C4-2B (cell line): ENCODE measurements around the gene BMPR1B.

ENCODE experiments used
- H3K27ac ChIP-seq: fragments of 450-650 bp; 2 replicates; pipeline ENCODE4 v1.5.1; 2017
- CTCF ChIP-seq: fragments of 450-650 bp; conservative IDR thresholded peaks from 2 replicates; pipeline ENCODE4 v1.5.1; 2017; ENCODE audit warnings: mild to moderate bottlenecking
- ZFX ChIP-seq: fragments of 450-650 bp; IDR thresholded peaks from 2 replicates; pipeline ENCODE4 v1.6.1; 2017

BMPR1B gene

DNA sequence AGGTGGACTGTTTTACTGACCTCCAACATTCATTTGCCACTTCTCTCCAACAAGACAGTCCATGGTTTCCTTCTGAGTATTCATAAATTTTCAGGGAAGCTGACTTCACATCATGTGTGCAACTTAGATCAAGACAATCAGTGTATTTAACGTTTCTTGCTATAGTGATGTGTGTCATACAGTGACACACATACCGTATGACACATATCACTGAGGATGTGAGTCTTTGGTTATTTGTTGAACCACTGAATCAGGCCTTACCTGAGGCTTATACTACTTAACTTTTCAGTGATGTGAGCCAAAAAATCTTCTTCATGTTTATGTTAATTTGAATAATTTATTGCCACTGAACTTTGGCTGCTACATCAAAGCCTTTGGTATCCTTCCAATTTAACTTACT, 166.8 kb downstream of the BMPR1B start:
- TF ChIP-seq CTCF (no peak), ZFX (no peak)

DNA sequence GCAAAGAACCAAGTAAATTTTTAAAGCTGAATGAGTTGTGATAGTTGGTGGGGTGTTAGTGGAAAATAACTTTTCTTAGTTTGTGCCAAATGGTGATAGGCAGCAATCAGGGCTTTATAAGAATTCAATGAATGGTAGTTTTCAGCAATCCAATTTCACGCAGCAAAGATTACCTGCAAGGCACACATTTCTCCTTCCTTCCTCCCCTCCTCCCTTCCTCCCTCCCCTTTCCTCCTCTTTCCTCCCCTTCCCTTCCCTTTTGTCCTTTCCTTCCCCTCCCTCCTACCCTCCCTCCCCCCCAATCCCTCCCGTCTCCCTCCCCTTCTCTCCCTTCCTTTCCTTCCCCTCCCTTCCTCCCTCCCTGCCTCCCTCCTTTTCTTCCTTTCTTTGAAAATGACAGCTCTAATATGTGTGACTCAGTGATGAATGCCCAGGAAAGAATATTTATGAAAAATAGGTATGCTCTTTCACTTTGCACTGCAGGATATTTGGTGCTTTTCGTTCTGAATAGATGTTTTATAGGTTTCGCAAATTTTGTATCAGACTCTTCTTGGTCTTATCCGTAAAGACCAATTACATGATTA, 168.1 kb downstream of the BMPR1B start:
- H3K27ac ChIP-seq, result no peak overlapping the region

More for the DNA sequence above, 166.8 kb downstream of the BMPR1B start:
- H3K27ac ChIP-seq, result no peak overlapping the region

GRCh38 chr4:94926936-94927335, 169.2 kb downstream of the BMPR1B start:
- H3K27ac ChIP-seq, result no peak overlapping the region
- TF ChIP-seq ZFX (no peak), CTCF (no peak)

More for the DNA sequence above, 168.1 kb downstream of the BMPR1B start:
- TF ChIP-seq CTCF (no peak), ZFX (no peak)

DNA sequence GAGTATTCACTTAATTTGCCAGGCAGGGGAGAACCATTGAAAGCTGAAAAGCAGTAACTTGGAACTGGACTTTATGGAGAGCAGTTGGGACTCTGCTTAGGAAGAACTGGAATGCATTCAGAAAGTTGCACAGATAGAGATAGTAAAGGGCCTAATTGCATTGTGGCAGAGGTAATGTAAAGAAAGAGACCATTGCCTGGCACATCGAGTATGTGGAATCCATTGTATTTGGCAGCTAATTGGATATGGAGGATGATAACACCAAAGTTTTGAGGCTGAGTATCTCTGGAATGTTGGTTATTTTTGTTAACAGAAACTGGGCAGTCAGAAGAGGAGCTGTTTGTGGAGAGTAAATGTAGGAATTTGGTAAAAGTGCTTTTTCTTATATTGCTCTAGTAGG, 169.9 kb downstream of the BMPR1B start:
- no peak overlapping the region for H3K27ac ChIP-seq
- TF ChIP-seq ZFX, result no peak
- TF ChIP-seq CTCF, result no peak

GRCh38 chr4:94929696-94930095, 171.9 kb downstream of the BMPR1B start:
- H3K27ac ChIP-seq, result no peak overlapping the region
- TF ChIP-seq CTCF (no peak), ZFX (no peak)

DNA sequence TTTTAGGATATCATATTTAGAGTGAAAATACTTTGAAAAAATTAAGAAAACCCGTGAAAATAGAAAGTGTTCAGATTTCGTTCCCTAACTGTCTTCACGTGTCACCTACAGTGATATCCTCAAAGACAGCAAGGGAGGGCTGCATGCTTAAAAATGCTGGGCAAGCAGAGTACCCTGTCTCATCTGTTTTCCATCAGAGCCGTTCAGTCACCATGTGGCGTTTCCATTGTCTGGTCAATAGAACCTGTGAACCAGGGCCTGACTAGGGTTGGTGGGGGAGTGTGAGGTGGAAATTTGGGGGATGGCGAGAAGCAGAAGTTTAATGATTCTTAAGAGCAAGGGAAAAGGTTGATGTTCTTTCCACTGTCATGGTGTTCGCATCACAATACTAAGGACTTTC, 173.9 kb downstream of the BMPR1B start:
- TF ChIP-seq ZFX, result no peak
- no peak for TF ChIP-seq CTCF
- no peak overlapping the region for H3K27ac ChIP-seq

GRCh38 chr4:94932366-94932765, 174.6 kb downstream of the BMPR1B start:
- TF ChIP-seq ZFX (no peak), CTCF (no peak)

More at GRCh38 chr4:94932366-94932765, 174.6 kb downstream of the BMPR1B start:
- no peak overlapping the region for H3K27ac ChIP-seq
